Heart left ventricle (tissue), 16 donors: ENCODE measurements around the gene SLC12A4. TPM values are rescaled to one million over a fixed set of nuclear protein-coding genes. Genes with fewer than 3 reads are reported as not detected.
"Not testable (repeated sequence)": the region's sequence is repeated elsewhere in the genome, so short reads cannot be mapped to it uniquely, and the experiment has no call there.

Source experiments
- ATAC-seq, 4 donors: fragments of 200-7000 bp; cut with Tn5 transposase; one replicate each; pipeline ENCODE4 v1.9.1; 2020 to 2022; ENCODE audit warnings: moderate library complexity in 4 of 4, mild to moderate bottlenecking in 3 of 4, moderate number of reproducible peaks in 1 of 4
- DNase-seq, 5 donors: peaks; one replicate each; pipeline ENCODE4 v3.0.0-alpha.2; 2020
- H3K27ac ChIP-seq, 12 donors: fragments of 200-600 bp; sonication (generic) in 4 of 12; one replicate each; pipeline versions ENCODE4 v1.5.0 to v1.8.0; 2016 to 2022; ENCODE audit warnings: mild to moderate bottlenecking in 2 of 12
- H3K27me3 ChIP-seq, 9 donors: fragments of 200-600 bp; sonication (generic) in 2 of 9; one replicate each; pipeline versions ENCODE4 v1.5.1 to v1.8.0; 2016 to 2022; ENCODE audit warnings: mild to moderate bottlenecking in 3 of 9
- H3K36me3 ChIP-seq, 9 donors: fragments of 200-600 bp; sonication (generic) in 2 of 9; one replicate each; pipeline versions ENCODE4 v1.5.0 to v1.8.0; 2018 to 2022; ENCODE audit warnings: mild to moderate bottlenecking in 2 of 9
- H3K4me1 ChIP-seq, 12 donors: fragments of 200-600 bp; sonication (generic) in 4 of 12; one replicate each; pipeline versions ENCODE4 v1.5.0 to v1.8.0; 2016 to 2022; ENCODE audit warnings: mild to moderate bottlenecking in 3 of 12
- H3K4me3 ChIP-seq, 12 donors: fragments of 200-600 bp; sonication (generic) in 4 of 12; one replicate each; pipeline versions ENCODE4 v1.5.0 to v1.8.0; 2017 to 2022; ENCODE audit warnings: mild to moderate bottlenecking in 9 of 12, moderate library complexity in 4 of 12
- H3K9me3 ChIP-seq, 12 donors: fragments of 200-600 bp; sonication (generic) in 4 of 12; one replicate each; pipeline versions ENCODE4 v1.5.0 to v1.8.0; 2016 to 2022; ENCODE audit warnings: mild to moderate bottlenecking in 1 of 12
- POLR2A ChIP-seq, 2 donors: fragments of 450-650 bp; IDR thresholded peaks; one replicate each; pipeline ENCODE4 v1.6.1; 2017; ENCODE audit warnings: antibody characterized with exemption in 2 of 2, mild to moderate bottlenecking in 2 of 2, moderate library complexity in 2 of 2
- WGBS, 4 donors: extraction: QIAGEN DNeasy Blood & Tissue Kit in 2 of 4; methylation state at CpG; one replicate each; pipeline versions ENCODE4 v1.1.5 to v1.1.7; 2013 to 2018; 5-methylcytosine and 5-hydroxymethylcytosine counted together
- intact Hi-C, 10 donors: fragments of 100-400 bp; cut with DNase I; formaldehyde crosslinking; loops; one replicate each; pipeline versions ENCODE4 v1.11.1 to v1.14.2; 2022
- polyA plus RNA-seq, 2 donors: library from polyadenylated mRNA; stranded (reverse); fragments of 200-250 nt; gene quantifications; one replicate each; pipeline ENCODE4 v1.2.3, GENCODE V29; 2013
- total RNA-seq, 9 donors: library from RNA; depleted of rRNA in 2 of 9; stranded (reverse); fragments of >200 nt in 2 of 9; fragmentation: NEBNext Ultra II Directional in 3 of 9; extraction: Animal tissue kit (Norgen Biotek cat#: 25700) in 3 of 9; gene quantifications; one replicate each; pipeline versions ENCODE4 v1.1.0 to v1.2.4, GENCODE V29; 2016 to 2023
- TF ChIP-seq, protein P1 (sequence below), 12 donors: fragments of 200-600 bp; sonication (generic) in 4 of 12; IDR thresholded peaks; one replicate each; pipeline versions ENCODE4 v1.5.0 to v1.8.0; 2018 to 2022; ENCODE audit warnings: antibody characterized with exemption in 12 of 12, mild to moderate bottlenecking in 5 of 12
- donor health status: ischemic (EF 13 %, LVEDD 7.1; RV severe dilation, severe dysfunction).
- donor health status: healthy with polysubstance abuse.
- donor health status: DM: no; HTN: yes; CAD: no.
- donor health status: DM: no; HTN: no; CAD: no.
- donor health status: ischemic (EF 25% LVEDD 6.9; RV normal size, moderate dysfunction).
- donor health status: ischemic (EF 25% LVEDD 5.7; RV mildly dilated, moderate dysfunction).
- donor health status: healthy.
- donor health status: DM: yes; HTN: yes; CAD: no.
- donor health status: ischemic (EF 35%, LVEDD 5.7; RV mildly dilated, moderate dysfunction).
- donor health status: nonischemic (EF 11% LVEDD 7.7; RV severe dilation, severe dysfunction).
- donor health status: DM: yes; HTN: yes; CAD: no.
- donor health status: PGD.
- donor health status: ischemic (EF 29% LVEDD 5.4; RV normal size, mild dysfunction).
- donor health status: nonischemic (EF 23%, LVEDD 6.1; RV moderate dilation, normal function).

SLC12A4 gene
- total and polyA plus RNA-seq, 11 donors, result 64.6 to 92.2 (median 85.9) TPM

DNA sequence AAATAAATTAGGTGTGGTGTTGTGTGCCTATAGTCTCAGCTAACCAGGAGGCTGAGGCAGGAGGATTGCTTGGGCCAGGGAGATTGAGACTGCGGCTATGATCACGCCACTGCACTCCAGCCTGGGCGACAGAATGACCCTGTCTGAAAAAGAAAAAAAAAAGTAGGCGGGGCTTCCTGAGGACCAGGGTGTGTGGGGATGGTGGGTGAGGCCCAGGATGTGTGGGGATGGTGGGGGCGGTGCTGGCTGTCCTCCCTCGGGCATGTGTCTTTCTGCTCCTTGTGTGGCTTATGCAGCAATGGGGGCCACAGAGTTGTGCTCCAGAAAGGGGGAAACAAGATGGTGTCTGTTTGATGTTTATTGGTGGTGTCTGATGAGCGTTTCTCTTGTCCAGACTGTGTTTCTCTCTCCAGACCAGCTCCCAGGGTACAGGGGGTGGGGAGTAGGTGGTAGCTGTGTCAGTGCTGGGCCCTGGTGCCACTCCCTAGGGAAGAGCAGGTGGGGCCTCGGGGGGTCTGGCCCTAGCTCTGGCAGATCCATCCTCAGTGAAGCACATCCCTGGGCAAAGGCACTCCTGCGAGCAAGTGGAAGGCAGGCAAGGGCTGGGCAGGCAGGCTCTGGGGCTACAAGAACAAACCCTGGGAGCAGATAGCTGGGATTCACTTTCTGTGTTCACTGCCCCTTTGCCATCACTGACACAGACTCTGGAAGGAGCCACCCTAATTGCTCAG is 26.8 kb downstream of the SLC12A4 start:
- intact Hi-C loops, result loop anchor here in 2 of 10 donors (5.0 kb wide), 2 partner anchors 81 to 101 kb away; partner anchors contain the start of genes DDX28 (in 1 of the 2) and DUS2 (in 1 of the 2)
- Histone ChIP-seq H3K4me3 (no peak overlapping the region), H3K36me3 (peaks cover 7 to 78% (median 72%) of the 10 kb centered on the region in 9 donors), H3K27me3 (no peaks in the 10 kb centered on the region), H3K27ac (peak overlapping the region in 4 of 12 donors; percentile 5 to 40 (median 23)), H3K9me3 (no peaks in the 10 kb centered on the region), H3K4me1 (peaks cover 4 to 69% (median 42%) of the 10 kb centered on the region in 12 donors)
- TF ChIP-seq, protein P1, sequence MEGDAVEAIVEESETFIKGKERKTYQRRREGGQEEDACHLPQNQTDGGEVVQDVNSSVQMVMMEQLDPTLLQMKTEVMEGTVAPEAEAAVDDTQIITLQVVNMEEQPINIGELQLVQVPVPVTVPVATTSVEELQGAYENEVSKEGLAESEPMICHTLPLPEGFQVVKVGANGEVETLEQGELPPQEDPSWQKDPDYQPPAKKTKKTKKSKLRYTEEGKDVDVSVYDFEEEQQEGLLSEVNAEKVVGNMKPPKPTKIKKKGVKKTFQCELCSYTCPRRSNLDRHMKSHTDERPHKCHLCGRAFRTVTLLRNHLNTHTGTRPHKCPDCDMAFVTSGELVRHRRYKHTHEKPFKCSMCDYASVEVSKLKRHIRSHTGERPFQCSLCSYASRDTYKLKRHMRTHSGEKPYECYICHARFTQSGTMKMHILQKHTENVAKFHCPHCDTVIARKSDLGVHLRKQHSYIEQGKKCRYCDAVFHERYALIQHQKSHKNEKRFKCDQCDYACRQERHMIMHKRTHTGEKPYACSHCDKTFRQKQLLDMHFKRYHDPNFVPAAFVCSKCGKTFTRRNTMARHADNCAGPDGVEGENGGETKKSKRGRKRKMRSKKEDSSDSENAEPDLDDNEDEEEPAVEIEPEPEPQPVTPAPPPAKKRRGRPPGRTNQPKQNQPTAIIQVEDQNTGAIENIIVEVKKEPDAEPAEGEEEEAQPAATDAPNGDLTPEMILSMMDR (IDR thresholded peaks at IDR 0.05), result no peak
- no peak for TF ChIP-seq POLR2A (IDR thresholded peaks at IDR 0.05)
- 65 to 78% (median 68%) methylated on average over 8 to 9 of the region's 9 CpGs for WGBS, 4 donors
- DNase-seq (no peak), ATAC-seq (no peak)

DNA sequence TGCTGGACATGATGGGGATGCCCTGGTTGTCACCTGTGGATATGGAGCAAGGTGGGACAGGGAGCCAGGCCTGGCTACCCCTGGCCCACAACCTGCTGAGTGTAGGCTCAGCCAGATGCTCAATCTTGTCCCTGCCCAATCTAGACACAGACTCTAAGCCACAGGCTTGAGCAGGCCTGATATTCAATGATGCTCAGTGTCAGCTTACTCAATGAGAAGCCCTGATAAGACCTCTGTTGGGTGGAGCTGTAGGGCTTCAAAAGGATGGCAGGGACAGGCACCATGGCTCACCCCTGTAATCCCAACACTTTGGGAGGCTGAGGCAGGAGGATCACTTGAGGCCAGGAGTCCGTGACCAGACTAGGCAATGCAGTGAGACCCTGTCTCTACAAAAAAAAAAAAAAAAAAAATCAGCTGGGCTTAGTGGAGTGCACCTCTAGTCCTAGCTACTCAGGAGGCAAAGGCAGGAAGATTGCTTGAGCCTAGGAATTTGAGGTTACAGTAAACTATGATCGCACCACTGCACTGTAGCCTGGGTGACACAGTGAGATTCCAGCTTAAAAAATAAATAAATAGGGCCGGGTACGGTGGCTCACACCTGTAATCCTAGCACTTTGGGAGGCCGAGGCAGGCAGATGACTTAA is 27.9 kb downstream of the SLC12A4 start:
- DNase-seq (no peak), ATAC-seq (no peak)
- H3K4me3 ChIP-seq, result no peak overlapping the region
- peaks cover 2 to 67% (median 61%) of the 10 kb centered on the region in 9 donors for H3K36me3 ChIP-seq
- peaks cover 4 to 60% (median 36%) of the 10 kb centered on the region in 12 donors for H3K4me1 ChIP-seq
- peak overlapping the region in 1 of 12 donors; percentile 27 for H3K27ac ChIP-seq
- no peaks in the 10 kb centered on the region for H3K9me3 ChIP-seq
- no peak for TF ChIP-seq POLR2A (IDR thresholded peaks at IDR 0.05)
- TF ChIP-seq, protein P1 (IDR thresholded peaks at IDR 0.05), result no peak
- 95 to 98% (median 96%) methylated on average over 5 of the region's 5 CpGs for WGBS, 4 donors
- intact Hi-C loops, result loop anchor here in 2 of 10 donors (5.0 kb wide), 2 partner anchors 82 to 102 kb away; partner anchors contain the start of genes DDX28 (in 1 of the 2) and DUS2 (in 1 of the 2)
- H3K27me3 ChIP-seq, result no peaks in the 10 kb centered on the region

DNA sequence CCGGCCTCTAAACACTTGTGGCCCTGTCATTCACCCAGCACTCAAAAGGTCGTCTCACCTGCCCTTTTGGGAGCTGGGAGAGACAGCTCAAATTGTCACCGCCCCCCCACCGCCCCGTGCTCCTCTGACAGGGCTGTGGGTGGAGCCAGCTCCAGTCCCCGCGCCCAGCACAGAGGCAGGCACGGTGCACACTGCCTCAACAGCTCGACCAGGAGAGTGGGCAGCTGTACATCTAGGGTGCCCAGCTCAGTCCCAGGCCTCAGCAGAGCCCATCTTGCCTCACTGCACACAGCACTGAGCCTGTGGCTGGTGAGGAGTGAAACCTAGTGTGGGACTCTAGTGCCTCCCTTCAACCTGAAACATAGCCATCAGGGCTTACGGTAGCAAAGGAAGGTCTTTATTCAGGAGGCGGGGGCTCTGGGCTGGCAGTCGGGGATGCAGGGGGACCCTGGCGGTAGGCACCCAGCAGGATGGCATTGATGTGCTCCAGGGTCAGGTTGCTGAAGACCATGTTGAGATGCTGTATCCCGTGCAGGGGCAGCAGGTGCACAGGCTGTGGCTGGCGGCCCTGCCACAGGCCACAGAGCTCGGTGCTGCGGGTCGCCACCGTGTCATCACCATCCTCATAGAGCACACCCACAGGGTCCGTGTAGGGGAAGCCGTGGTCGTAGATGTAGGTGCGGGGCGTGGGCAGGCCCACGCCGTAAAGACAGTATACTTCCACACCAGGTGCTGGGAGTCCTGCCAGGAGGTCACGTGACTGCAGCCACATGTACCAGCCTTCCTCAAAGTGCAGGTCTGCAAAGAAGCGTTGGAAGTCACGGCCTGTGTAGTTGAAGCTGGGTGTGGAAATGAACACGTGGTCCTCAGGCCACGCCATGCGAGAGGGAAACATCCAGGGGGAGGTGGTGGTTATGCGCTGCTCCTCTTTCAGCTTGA is 28.7 kb downstream of the SLC12A4 start:
- no peak for TF ChIP-seq POLR2A (IDR thresholded peaks at IDR 0.05)
- TF ChIP-seq, protein P1 (IDR thresholded peaks at IDR 0.05), result no peak
- ATAC-seq (no peak), DNase-seq (peak in 1 of 5 donors; percentile 64)
- Histone ChIP-seq H3K9me3 (no peaks in the 10 kb centered on the region), H3K36me3 (peaks cover 1 to 62% (median 53%) of the 10 kb centered on the region in 9 donors), H3K4me1 (peaks cover 2 to 60% (median 35%) of the 10 kb centered on the region in 12 donors), H3K27me3 (no peaks in the 10 kb centered on the region), H3K27ac (no peak overlapping the region), H3K4me3 (no peak overlapping the region)
- intact Hi-C loops, result loop anchor here in 5 of 10 donors (5.0 to 10.0 kb wide), 4 partner anchors 83 to 415 kb away; partner anchors contain the start of genes RIPOR1 (in 2 of the 5), DDX28 (in 1 of the 5) and DUS2 (in 1 of the 5)
- WGBS, 4 donors, result 74 to 78% (median 77%) methylated on average over 21 to 33 of the region's 33 CpGs

GRCh38 chr16:67937713-67938112 is 30.7 kb downstream of the SLC12A4 start:
- peaks cover 0 to 50% (median 24%) of the 10 kb centered on the region in 12 donors for H3K4me1 ChIP-seq
- intact Hi-C loops, result loop anchor here in 5 of 10 donors (5.0 to 10.0 kb wide), 3 partner anchors 97 to 413 kb away; partner anchors contain the start of gene RIPOR1 (in 2 of the 5)
- peak overlapping the region in 7 of 12 donors; percentile 87 to 99 (median 92) for H3K27ac ChIP-seq
- not testable (repeated sequence) for ATAC-seq, DNase-seq, H3K9me3 ChIP-seq, H3K4me3 ChIP-seq, H3K27me3 ChIP-seq
- WGBS, 4 donors, result 90 to 96% (median 93%) methylated on average over 5 of the region's 5 CpGs
- H3K36me3 ChIP-seq, result peaks cover 0 to 63% (median 40%) of the 10 kb centered on the region in 9 donors
